SK-N-SH (cell line): ENCODE results near the gene DDAH1. TPM values are rescaled to one million over a fixed set of nuclear protein-coding genes. Genes with fewer than 3 reads are reported as not detected.
A peak's percentile ranks its signal among the peaks of the same experiment; 100 is the strongest.

Source experiments
- CTCF ChIA-PET: fragments of 300-600, 350-600 bp; formaldehyde crosslinking; extraction: SDS; loops from one replicate; lab custom pipeline; 2021; lab: Yijun Ruan, JAX
- POLR2A ChIA-PET: fragments of 350-600 bp; sonication (Branson Sonifier 250); formaldehyde crosslinking; extraction: SDS; loops from one replicate; lab custom pipeline; 2020; ENCODE audit warnings: antibody characterized with exemption, inconsistent platforms; lab: Yijun Ruan, JAX
- DNase-seq: peaks from one replicate; pipeline ENCODE4 v3.0.0; 2012
- H2AFZ ChIP-seq: fragments of 200-600 bp; sonication (generic); 2 replicates; pipeline ENCODE4 v1.8.1; 2016; ENCODE audit warnings: antibody characterized with exemption, mild to moderate bottlenecking, low read depth
- H3F3A ChIP-seq: fragments of 200-600 bp; sonication (generic); replicated peaks from 2 replicates; pipeline ENCODE3; 2016; ENCODE audit warnings: antibody characterized with exemption, mild to moderate bottlenecking; ENCODE audit not compliant: insufficient read depth
- H3K27ac ChIP-seq, 2 experiments: fragments of 200-500 bp in 1 of 2; fragments of 200-600 bp in 1 of 2; sonication (Bioruptor generic) in 1 of 2; sonication (generic), shearing (Covaris generic) in 1 of 2; 2 replicates each; pipeline versions ENCODE4 v1.5.1 to v1.6.1; 2014 to 2016; ENCODE audit warnings: low read depth in 2 of 2, inconsistent platforms in 1 of 2, low read length in 1 of 2, mild to moderate bottlenecking in 1 of 2, mixed read lengths in 1 of 2
- H3K27me3 ChIP-seq: fragments of 200-600 bp; sonication (generic), shearing (Covaris generic); 2 replicates; pipeline ENCODE4 v1.6.1; 2016; ENCODE audit warnings: mixed run types; ENCODE audit not compliant: insufficient read depth
- H3K36me3 ChIP-seq, 2 experiments: fragments of 200-500 bp in 1 of 2; fragments of 200-600 bp in 1 of 2; sonication (Bioruptor generic) in 1 of 2; sonication (generic) in 1 of 2; replicated peaks in 1 of 2; 2 replicates each; pipeline versions ENCODE3 to v1.5.1; 2014 to 2016; ENCODE audit warnings: low read length in 1 of 2, mild to moderate bottlenecking in 1 of 2; ENCODE audit not compliant: insufficient read depth in 2 of 2, control insufficient read depth in 1 of 2
- H3K4me1 ChIP-seq, 2 experiments: fragments of 200-500 bp in 1 of 2; fragments of 200-600 bp in 1 of 2; sonication (Bioruptor generic) in 1 of 2; sonication (generic), shearing (Covaris generic) in 1 of 2; 2 replicates each; pipeline versions ENCODE4 v1.5.1 to v1.6.1; 2014 to 2016; ENCODE audit warnings: low read depth in 1 of 2, low read length in 1 of 2, mixed run types in 1 of 2; ENCODE audit not compliant: insufficient read depth in 2 of 2, control insufficient read depth in 1 of 2
- H3K4me2 ChIP-seq: fragments of 200-600 bp; sonication (generic), shearing (Covaris generic); 2 replicates; pipeline ENCODE4 v1.6.1; 2017; ENCODE audit warnings: mixed run types
- H3K4me3 ChIP-seq, 2 experiments: fragments of 200-500 bp in 1 of 2; fragments of 200-600 bp in 1 of 2; sonication (Bioruptor generic) in 1 of 2; sonication (generic), shearing (Covaris generic) in 1 of 2; 2 replicates each; pipeline versions ENCODE4 v1.5.1 to v1.8.1; 2014 to 2016; ENCODE audit warnings: low read depth in 2 of 2, inconsistent platforms in 1 of 2, low read length in 1 of 2, mild to moderate bottlenecking in 1 of 2, mixed read lengths in 1 of 2, moderate library complexity in 1 of 2
- H3K79me2 ChIP-seq: fragments of 200-600 bp; sonication (generic); 2 replicates; pipeline ENCODE4 v1.8.1; 2017; ENCODE audit warnings: mild to moderate bottlenecking; ENCODE audit not compliant: insufficient read depth
- H3K9ac ChIP-seq: fragments of 200-600 bp; sonication (generic); 2 replicates; pipeline ENCODE4 v1.6.1; 2017; ENCODE audit warnings: mixed run types
- H3K9me2 ChIP-seq: fragments of 200-600 bp; sonication (generic); 2 replicates; pipeline ENCODE4 v1.6.1; 2017; ENCODE audit warnings: mixed run types
- H3K9me3 ChIP-seq: fragments of 200-600 bp; sonication (generic); 2 replicates; pipeline ENCODE4 v1.6.1; 2017; ENCODE audit warnings: mixed run types, mild to moderate bottlenecking, moderate library complexity
- H4K20me1 ChIP-seq: fragments of 200-600 bp; sonication (generic); 2 replicates; pipeline ENCODE4 v1.6.1; 2017; ENCODE audit warnings: mild to moderate bottlenecking, mixed run types; ENCODE audit not compliant: insufficient read depth
- CHD2 ChIP-seq: fragments of 150-350 bp; IDR thresholded peaks from 2 replicates; pipeline ENCODE4 v1.6.1; 2018; ENCODE audit warnings: low read length; ENCODE audit not compliant: partially characterized antibody
- EP300 ChIP-seq, 2 experiments: IDR thresholded peaks; 2 replicates each; pipeline versions ENCODE4 v1.4.0 to v1.6.1; 2012; ENCODE audit warnings: borderline replicate concordance in 1 of 2, low read depth in 1 of 2, low read length in 1 of 2
- FOSL2 ChIP-seq: IDR thresholded peaks from 2 replicates; pipeline ENCODE4 v1.4.0; 2012; ENCODE audit warnings: low read depth, mild to moderate bottlenecking, moderate library complexity, borderline replicate concordance
- FOXJ3 ChIP-seq: sonication (generic); formaldehyde crosslinking; IDR thresholded peaks from 2 replicates; pipeline ENCODE4 v1.5.1; 2020; ENCODE audit warnings: mild to moderate bottlenecking, missing genetic modification reagents
- GABPA ChIP-seq: IDR thresholded peaks from 2 replicates; pipeline ENCODE4 v1.4.0; 2012; ENCODE audit warnings: low read depth, mild to moderate bottlenecking
- GATA2 ChIP-seq: sonication (generic); formaldehyde crosslinking; IDR thresholded peaks from 2 replicates; pipeline ENCODE4 v1.5.0; 2020; ENCODE audit warnings: mild to moderate bottlenecking, missing genetic modification reagents
- JUND ChIP-seq: IDR thresholded peaks from 2 replicates; pipeline ENCODE4 v1.4.0; 2012
- MAX ChIP-seq: IDR thresholded peaks from 2 replicates; pipeline ENCODE4 v1.4.0; 2012; ENCODE audit warnings: low read depth
- MXI1 ChIP-seq: IDR thresholded peaks from 2 replicates; pipeline ENCODE4 v1.6.1; 2012; ENCODE audit warnings: mild to moderate bottlenecking, low read depth, low read length, improper control_type of control experiment
- NFIC ChIP-seq: IDR thresholded peaks from 2 replicates; pipeline ENCODE4 v1.4.0; 2012; ENCODE audit warnings: borderline replicate concordance
- NRF1 ChIP-seq: IDR thresholded peaks from 2 replicates; pipeline ENCODE4 v1.6.1; 2012; ENCODE audit warnings: low read depth, mild to moderate bottlenecking, low read length
- PBX3 ChIP-seq: IDR thresholded peaks from 2 replicates; pipeline ENCODE4; 2012
- RXRA ChIP-seq: IDR thresholded peaks from 2 replicates; pipeline ENCODE4 v1.4.0; 2012; ENCODE audit warnings: low read depth, mild to moderate bottlenecking, borderline replicate concordance
- SIN3A ChIP-seq: IDR thresholded peaks from 2 replicates; pipeline ENCODE4 v1.6.1; 2012; ENCODE audit warnings: low read depth, mild to moderate bottlenecking, low read length, moderate library complexity, borderline replicate concordance
- TCF12 ChIP-seq: IDR thresholded peaks from 2 replicates; pipeline ENCODE4 v1.4.0; 2012
- TEAD4 ChIP-seq: IDR thresholded peaks from 2 replicates; pipeline ENCODE4 v1.4.0; 2012; ENCODE audit warnings: mild to moderate bottlenecking, borderline replicate concordance; ENCODE audit not compliant: insufficient read depth
- USF1 ChIP-seq: IDR thresholded peaks from 2 replicates; pipeline ENCODE4 v1.4.0; 2012; ENCODE audit warnings: low read depth, borderline replicate concordance
- YY1 ChIP-seq: IDR thresholded peaks from 2 replicates; pipeline ENCODE4 v1.4.0; 2012; ENCODE audit warnings: low read depth, mild to moderate bottlenecking
- WGBS: methylation state at CpG from one replicate; pipeline ENCODE4 v1.1.6; 2017; ENCODE audit warnings: low lambda C conversion rate; 5-methylcytosine and 5-hydroxymethylcytosine counted together
- polyA plus RNA-seq, 3 experiments: library from polyadenylated mRNA; depleted of rRNA; stranded (reverse); fragments of >200 nt; gene quantifications; 2 replicates each; pipeline ENCODE4 v1.2.3, GENCODE V29; 2012
- TF ChIP-seq, protein P1 (sequence below): fragments of 150-350 bp; IDR thresholded peaks from 2 replicates; pipeline ENCODE4 v1.6.1; 2017; ENCODE audit warnings: antibody characterized with exemption, low read length, low read depth, borderline replicate concordance
- TF ChIP-seq, protein P2 (sequence below): IDR thresholded peaks from 2 replicates; pipeline ENCODE4 v1.4.0; 2012; ENCODE audit warnings: low read depth, borderline replicate concordance

Gene DDAH1
- polyA plus RNA-seq, 1 of the 3 experiments (the other 2 are of a cell fraction) = 64.3 TPM

GRCh38 chr1:85317560-85317959 is 147.4 kb downstream of the DDAH1 start (continued):
- TF ChIP-seq, protein P1, sequence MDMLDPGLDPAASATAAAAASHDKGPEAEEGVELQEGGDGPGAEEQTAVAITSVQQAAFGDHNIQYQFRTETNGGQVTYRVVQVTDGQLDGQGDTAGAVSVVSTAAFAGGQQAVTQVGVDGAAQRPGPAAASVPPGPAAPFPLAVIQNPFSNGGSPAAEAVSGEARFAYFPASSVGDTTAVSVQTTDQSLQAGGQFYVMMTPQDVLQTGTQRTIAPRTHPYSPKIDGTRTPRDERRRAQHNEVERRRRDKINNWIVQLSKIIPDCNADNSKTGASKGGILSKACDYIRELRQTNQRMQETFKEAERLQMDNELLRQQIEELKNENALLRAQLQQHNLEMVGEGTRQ = no peak
- no peak for TF ChIP-seq YY1
- TF ChIP-seq CHD2 = no peak
- TF ChIP-seq SIN3A = no peak

DNA sequence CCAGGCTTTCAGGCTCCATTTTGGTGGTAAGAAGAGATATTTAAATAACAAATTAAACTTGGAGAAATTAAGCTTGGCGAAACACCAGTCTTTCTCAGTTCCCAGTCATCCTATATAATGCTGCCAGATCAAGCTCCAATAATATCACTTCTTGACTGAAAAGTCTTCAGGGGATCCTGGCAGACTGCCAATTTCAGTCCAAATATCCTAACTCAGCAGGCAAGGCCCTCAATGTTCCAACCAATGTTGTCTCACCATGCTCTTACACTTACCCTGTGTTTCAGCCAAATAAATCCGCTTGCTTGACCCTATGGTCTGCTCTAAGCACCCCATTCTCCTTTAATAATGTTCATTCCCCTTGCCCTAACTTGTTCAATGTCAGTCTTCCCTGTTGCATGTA is 148.6 kb downstream of the DDAH1 start:
- H3F3A ChIP-seq = peaks cover 72% of the 10 kb centered on the region
- WGBS = 98% methylated on average over 2 of the region's 2 CpGs
- H3K27ac ChIP-seq = peak overlapping the region; percentile 78 to 100
- no peaks in the 10 kb centered on the region for H3K27me3 ChIP-seq
- H3K9ac ChIP-seq = no peak overlapping the region
- H3K79me2 ChIP-seq = peaks cover 51% of the 10 kb centered on the region
- no peaks in the 10 kb centered on the region for H3K9me2 ChIP-seq
- H4K20me1 ChIP-seq = no peaks in the 10 kb centered on the region
- no peak overlapping the region for H3K4me2 ChIP-seq
- DNase-seq = no peak
- CTCF ChIA-PET = interaction anchor here (0.9 to 2.4 kb wide), 3 partner anchors 8 to 377 kb away, joined by 3 to 14 read pairs (median 5); no protein-coding TSS in a partner anchor
- no peak overlapping the region for H2AFZ ChIP-seq
- POLR2A ChIA-PET = no interaction called here
- peaks cover 28 to 78% of the 10 kb centered on the region in 2 experiments for H3K4me1 ChIP-seq
- no peak for TF ChIP-seq FOXJ3 (CRISPR knock-in tag)
- no peak for TF ChIP-seq EP300 (IDR thresholded peaks at IDR 0.05; ENCODE audit: borderline replicate concordance in 1 of 2, low read depth in 1 of 2, low read length in 1 of 2)
- TF ChIP-seq GATA2 = no peak
- TF ChIP-seq, protein P1 = no peak
- no peak for TF ChIP-seq GABPA
- TF ChIP-seq NFIC = peak; percentile 40; the same call in 1 of the 2 replicates
- no peak for TF ChIP-seq TEAD4
- TF ChIP-seq, all 33 proteins: peak for 1
- H3K9me3 ChIP-seq = no peaks in the 10 kb centered on the region
- peaks cover 16 to 19% of the 10 kb centered on the region in 2 experiments for H3K36me3 ChIP-seq
- H3K4me3 ChIP-seq = no peak overlapping the region

GRCh38 chr1:85315789-85316188 is 149.2 kb downstream of the DDAH1 start:
- Histone ChIP-seq H3F3A (peaks cover 74% of the 10 kb centered on the region), H3K4me3 (no peak overlapping the region), H3K79me2 (peaks cover 52% of the 10 kb centered on the region), H3K9ac (peak overlapping the region; percentile 66), H3K27me3 (no peaks in the 10 kb centered on the region), H4K20me1 (no peaks in the 10 kb centered on the region), H3K9me2 (no peaks in the 10 kb centered on the region), H3K27ac (peak overlapping the region; percentile 78 to 100), H3K4me1 (peaks cover 28 to 75% of the 10 kb centered on the region in 2 experiments), H3K4me2 (0 out of 2 replicates have a peak overlapping the region, but pooled peaks have one; percentile 12), H2AFZ (no peak overlapping the region), H3K36me3 (peaks cover 16 to 19% of the 10 kb centered on the region in 2 experiments), H3K9me3 (no peaks in the 10 kb centered on the region)
- ChIA-PET POLR2A (no interaction called here), CTCF (interaction anchor here (1.0 to 2.4 kb wide), 3 partner anchors 8 to 377 kb away, joined by 5 to 14 read pairs (median 5); no protein-coding TSS in a partner anchor)
- DNase-seq = no peak
- TF ChIP-seq MAX = no peak
- TF ChIP-seq, protein P2, sequence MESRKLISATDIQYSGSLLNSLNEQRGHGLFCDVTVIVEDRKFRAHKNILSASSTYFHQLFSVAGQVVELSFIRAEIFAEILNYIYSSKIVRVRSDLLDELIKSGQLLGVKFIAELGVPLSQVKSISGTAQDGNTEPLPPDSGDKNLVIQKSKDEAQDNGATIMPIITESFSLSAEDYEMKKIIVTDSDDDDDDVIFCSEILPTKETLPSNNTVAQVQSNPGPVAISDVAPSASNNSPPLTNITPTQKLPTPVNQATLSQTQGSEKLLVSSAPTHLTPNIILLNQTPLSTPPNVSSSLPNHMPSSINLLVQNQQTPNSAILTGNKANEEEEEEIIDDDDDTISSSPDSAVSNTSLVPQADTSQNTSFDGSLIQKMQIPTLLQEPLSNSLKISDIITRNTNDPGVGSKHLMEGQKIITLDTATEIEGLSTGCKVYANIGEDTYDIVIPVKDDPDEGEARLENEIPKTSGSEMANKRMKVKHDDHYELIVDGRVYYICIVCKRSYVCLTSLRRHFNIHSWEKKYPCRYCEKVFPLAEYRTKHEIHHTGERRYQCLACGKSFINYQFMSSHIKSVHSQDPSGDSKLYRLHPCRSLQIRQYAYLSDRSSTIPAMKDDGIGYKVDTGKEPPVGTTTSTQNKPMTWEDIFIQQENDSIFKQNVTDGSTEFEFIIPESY = no peak
- no peak for TF ChIP-seq MXI1
- no peak for TF ChIP-seq FOSL2
- TF ChIP-seq JUND = no peak
- no peak for TF ChIP-seq USF1
- no peak for TF ChIP-seq NRF1
- TF ChIP-seq RXRA = no peak
- TF ChIP-seq PBX3 = no peak
- TF ChIP-seq TCF12 = no peak
- 77% methylated on average over 8 of the region's 8 CpGs for WGBS
